Mucosa of stomach (tissue), 1 donor: ENCODE results near the gene CFL1.
"Not testable (repeated sequence)": the region's sequence is repeated elsewhere in the genome, so short reads cannot be mapped to it uniquely, and the experiment has no call there.

Source experiments
- H3K27me3 ChIP-seq: one replicate; pipeline ENCODE4 v1.7.0; 2013; ENCODE audit warnings: mild to moderate bottlenecking, low read length; ENCODE audit not compliant: control insufficient read depth, insufficient read depth
- H3K36me3 ChIP-seq: one replicate; pipeline ENCODE4 v1.7.0; 2013; ENCODE audit warnings: low read length; ENCODE audit not compliant: control insufficient read depth, insufficient read depth
- H3K4me1 ChIP-seq: one replicate; pipeline ENCODE4 v1.7.0; 2013; ENCODE audit warnings: mild to moderate bottlenecking, low read length; ENCODE audit not compliant: control insufficient read depth, insufficient read depth
- H3K4me3 ChIP-seq: one replicate; pipeline ENCODE4 v1.7.0; 2013; ENCODE audit warnings: low read length
- H3K9ac ChIP-seq: one replicate; pipeline ENCODE4 v1.7.0; 2013; ENCODE audit warnings: mild to moderate bottlenecking, low read length, moderate library complexity
- H3K9me3 ChIP-seq: one replicate; pipeline ENCODE4 v1.7.0; 2013; ENCODE audit warnings: mild to moderate bottlenecking, low read length, moderate library complexity; ENCODE audit not compliant: control insufficient read depth
- donor health status: Pancreatic carcinoma.

CFL1 gene

DNA sequence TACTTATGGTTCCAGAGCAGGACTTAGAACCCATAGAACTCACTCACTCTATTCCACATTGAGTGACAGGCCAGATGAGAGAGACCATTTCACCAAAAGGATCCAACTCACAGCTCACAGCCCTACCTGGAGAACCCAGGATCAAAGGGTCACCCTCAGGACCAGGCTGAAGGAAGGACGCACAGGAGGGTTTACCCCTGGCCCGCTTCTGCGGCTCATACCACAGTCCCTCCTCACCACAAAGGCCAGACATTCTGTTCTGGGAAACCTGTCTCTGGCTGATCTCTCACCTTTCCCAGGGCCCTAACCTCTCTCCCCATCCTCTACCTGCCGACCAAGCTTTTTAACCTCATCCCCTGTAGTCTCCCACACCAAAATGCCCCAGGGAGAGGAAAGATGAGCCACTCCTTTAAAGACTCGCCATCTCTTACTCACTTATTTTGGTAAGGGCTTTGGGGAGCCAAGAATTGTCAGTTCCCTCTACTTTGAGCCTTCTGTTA lies 37.6 kb upstream of the CFL1 start:
- peaks cover 6% of the 10 kb centered on the region for H3K27me3 ChIP-seq
- no peak overlapping the region for H3K9ac ChIP-seq
- H3K4me1 ChIP-seq: peaks cover 43% of the 10 kb centered on the region

DNA sequence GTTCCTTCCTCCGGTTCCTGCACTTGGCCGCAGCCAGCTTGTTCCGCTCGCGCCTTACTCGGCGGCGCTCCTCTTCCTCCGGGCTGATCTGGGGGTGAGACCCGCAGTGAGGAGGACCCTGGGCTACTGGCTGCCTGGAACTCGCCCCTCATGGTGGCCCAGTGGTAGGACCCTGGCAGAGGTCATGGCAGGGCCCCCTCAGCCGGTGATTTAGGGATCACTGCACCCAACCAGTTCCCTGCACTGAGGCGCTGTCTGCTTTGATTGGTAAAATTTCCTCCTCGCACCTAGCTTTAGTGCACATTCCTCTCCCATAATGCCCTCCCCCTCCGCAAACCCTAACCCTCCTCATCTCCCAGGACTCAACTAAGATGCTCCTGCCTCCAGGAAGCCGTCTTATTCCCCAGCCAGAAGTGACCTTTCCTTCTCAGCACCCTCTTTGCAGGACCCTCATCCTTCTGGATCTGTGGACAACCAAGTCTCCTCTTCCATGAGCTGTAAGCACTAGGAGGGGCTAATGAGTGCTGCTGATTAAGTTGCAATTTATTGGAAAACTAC lies 36.1 kb upstream of the CFL1 start:
- Histone ChIP-seq H3K4me3 (no peak overlapping the region), H3K9me3 (no peaks in the 10 kb centered on the region), H3K27me3 (no peaks in the 10 kb centered on the region), H3K9ac (peak overlapping the region; percentile 23), H3K36me3 (no peaks in the 10 kb centered on the region), H3K4me1 (peaks cover 46% of the 10 kb centered on the region)

More for the DNA sequence above, 37.6 kb upstream of the CFL1 start:
- no peak overlapping the region for H3K4me3 ChIP-seq
- H3K36me3 ChIP-seq: no peaks in the 10 kb centered on the region
- no peaks in the 10 kb centered on the region for H3K9me3 ChIP-seq

DNA sequence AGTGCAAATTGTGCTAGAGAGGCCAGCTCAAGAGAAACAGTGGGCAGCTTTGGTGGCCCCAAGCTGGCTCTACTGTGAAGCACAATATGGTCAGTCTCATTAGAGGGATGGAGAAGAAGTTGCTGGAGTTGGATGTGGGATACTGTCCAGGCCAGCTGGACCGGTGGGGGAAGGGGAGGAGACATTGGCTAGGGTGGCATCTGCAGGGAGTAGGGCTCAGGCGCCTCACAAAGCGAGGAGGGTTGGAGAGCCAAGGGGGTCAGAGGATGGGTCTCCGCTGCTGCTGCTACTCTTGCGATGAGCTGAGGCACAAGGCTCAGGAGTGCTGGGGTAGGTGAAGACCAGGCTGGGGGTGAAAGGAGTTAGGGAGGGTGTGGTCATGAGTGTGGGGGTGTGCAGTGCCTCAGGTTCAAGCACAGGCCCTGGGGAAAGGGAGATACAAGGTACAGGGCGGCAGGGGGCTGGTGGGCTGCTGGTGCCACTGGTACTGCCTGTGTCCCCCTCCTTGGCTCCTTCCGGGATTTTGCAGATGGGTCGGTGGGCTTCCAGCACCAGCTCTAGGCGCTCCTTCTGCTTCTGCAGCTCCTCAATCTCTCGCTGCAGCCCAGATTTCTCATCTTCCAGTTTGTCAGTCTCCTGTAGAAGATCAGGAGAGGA lies 34.8 kb upstream of the CFL1 start:
- Histone ChIP-seq H3K4me3 (no peak overlapping the region), H3K27me3 (no peaks in the 10 kb centered on the region), H3K9me3 (no peaks in the 10 kb centered on the region), H3K4me1 (peaks cover 43% of the 10 kb centered on the region), H3K9ac (peak overlapping the region; percentile 72), H3K36me3 (no peaks in the 10 kb centered on the region)

DNA sequence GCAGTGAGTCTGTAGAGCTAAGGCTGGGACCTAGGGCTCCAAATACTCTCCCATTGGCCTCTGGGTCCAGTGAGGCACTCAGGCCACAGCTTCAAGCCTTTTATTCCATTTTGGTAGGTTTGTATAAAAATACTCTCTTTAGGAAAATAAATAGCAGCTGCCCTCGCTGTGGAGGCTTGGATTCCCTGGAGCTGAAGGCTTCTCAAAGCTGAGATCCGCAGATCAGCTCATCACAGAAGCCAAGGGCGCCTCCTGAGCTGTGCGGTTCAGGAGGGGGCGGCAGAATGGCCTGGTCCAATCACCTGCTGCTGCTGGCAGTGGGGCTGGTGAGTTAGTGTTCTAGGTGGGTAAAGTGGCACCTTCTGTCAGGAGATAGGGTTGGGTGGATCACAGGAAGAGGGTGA lies 34.2 kb upstream of the CFL1 start:
- H3K27me3 ChIP-seq, H3K9me3 ChIP-seq, H3K4me3 ChIP-seq, H3K36me3 ChIP-seq: not testable (repeated sequence)
- Histone ChIP-seq H3K9ac (peak overlapping the region; percentile 72), H3K4me1 (peaks cover 50% of the 10 kb centered on the region)

DNA sequence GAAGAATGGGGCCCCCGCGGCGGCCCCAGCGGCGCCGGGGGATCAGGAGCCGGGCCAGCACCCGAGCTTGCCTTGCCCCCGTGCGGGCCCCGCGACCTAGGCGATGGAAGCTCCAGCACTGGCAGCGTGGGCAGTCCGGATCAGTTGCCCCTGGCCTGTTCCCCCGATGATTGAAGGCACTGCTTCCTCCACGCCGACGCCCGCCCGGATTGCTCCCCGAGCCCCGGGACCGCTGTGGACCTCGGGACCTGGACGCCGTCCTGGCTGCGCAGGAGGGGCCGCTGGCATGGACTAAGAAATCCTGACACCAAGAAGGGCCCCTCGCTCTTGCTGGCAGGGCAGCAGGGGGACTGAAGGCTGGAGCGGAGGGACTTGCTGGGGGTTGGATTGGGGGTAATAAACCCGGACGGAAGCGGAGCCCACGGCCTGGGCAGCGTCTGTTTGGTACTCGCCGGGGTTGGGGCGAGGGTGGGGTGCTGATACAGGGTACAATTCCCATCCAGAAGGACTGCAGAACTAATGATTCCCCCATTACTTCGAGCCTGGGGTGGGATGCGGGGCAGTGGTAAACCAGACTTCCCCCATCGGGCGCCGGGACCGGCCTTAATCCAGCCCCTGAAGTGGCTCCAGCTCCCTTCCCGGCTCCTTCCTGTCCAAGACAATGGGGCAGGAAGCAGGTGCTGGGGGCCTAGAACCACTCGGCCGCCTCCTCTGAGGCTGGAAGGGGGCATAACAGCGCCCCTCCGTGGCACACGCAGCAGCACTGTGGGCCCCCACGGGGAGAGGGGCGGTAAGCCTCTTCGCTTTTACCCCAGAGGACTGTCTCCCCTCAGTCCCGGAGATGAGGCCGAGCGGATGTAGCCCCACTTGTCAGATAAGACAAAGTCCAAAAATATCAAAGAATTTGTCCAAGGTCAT lies 33.5 kb upstream of the CFL1 start:
- H3K36me3 ChIP-seq: no peaks in the 10 kb centered on the region
- peak overlapping the region; percentile 69 for H3K4me3 ChIP-seq
- peak overlapping the region; percentile 72 for H3K9ac ChIP-seq
- H3K27me3 ChIP-seq: no peaks in the 10 kb centered on the region
- H3K9me3 ChIP-seq: no peaks in the 10 kb centered on the region
- peaks cover 56% of the 10 kb centered on the region for H3K4me1 ChIP-seq

DNA sequence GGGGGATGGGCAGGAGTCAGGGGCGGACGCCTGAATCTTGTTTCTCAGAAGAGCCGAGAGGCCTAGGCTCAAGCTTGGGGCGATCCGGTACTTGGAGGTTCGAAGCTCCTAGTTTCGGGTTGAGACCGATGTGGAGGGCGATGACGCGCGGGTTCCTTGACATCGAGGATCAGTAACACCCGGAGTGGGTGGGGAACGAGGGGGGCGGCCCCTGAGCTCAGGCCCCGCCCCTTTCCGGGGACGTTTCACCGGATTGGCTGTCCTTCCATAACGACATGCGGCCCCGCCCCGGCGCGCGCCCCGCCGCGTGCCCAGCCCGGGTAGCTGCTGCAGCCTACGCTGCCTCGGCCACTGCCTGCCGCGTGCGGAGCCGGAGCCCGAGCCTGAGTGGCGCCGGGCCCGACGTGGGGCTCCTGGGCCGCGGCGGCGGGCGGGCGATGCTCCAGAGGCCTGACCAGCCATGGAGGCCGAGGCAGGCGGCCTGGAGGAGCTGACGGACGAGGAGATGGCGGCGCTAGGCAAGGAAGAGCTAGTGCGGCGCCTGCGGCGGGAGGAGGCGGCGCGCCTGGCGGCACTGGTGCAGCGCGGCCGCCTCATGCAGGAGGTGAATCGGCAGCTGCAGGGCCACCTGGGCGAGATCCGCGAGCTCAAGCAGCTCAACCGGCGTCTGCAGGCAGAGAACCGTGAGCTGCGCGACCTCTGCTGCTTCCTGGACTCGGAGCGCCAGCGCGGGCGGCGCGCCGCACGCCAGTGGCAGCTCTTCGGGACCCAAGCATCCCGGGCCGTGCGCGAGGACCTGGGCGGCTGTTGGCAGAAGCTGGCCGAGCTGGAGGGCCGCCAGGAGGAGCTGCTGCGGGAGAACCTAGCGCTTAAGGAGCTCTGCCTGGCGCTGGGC lies 32.6 kb upstream of the CFL1 start, which contains the start of gene CCDC85B:
CCDC85B (plus strand) TSS at position 350 of the 895 bp plus-strand sequence; CDS start at position 461, 111 bp downstream.
- Histone ChIP-seq H3K9ac (peak within 1 kb of the TSS; percentile 72), H3K4me1 (peaks cover 65% of the 10 kb centered on the region), H3K36me3 (no peaks in the 10 kb centered on the region), H3K4me3 (peak within 1 kb of the TSS; percentile 69), H3K27me3 (no peaks in the 10 kb centered on the region), H3K9me3 (no peaks in the 10 kb centered on the region)

DNA sequence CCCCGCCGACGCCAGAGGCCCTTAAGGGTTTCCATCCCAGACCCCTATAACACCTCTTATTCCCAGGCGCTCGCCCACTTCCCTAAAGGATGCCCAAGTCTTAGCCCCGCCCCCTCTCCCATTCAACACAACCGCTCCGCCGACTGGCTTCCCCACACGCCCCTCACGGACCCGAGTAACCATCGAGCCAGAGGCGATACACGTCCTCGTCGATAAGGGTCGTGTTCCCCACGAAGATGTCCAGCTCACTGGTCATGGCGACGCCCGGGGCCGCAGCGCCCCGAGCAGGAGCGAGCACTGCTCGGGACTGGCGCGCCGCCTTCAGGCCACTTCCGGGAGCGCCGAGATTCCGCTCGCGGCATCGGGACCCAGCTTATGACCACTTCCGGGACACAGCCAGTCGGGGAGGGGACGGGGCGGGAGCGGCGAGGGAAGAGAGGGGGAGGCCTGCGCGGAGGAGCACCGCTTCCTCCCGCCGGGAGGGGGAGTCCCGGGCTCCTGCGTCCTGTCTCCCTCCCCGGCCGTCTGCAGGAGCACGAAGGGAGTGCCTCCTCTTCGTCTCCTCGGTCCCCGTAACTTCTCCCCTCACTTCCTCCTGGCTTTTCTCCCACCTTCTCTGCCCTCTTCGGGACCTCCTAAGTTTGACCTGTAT lies 30.3 kb upstream of the CFL1 start, which contains the start of gene FIBP:
FIBP (minus strand) TSS at position 309 of the 652 bp plus-strand sequence; CDS start at position 256, 53 bp downstream.
- Histone ChIP-seq H3K9ac (peak within 1 kb of the TSS; percentile 72), H3K36me3 (peaks cover 13% of the 10 kb centered on the region), H3K9me3 (no peaks in the 10 kb centered on the region), H3K27me3 (no peaks in the 10 kb centered on the region), H3K4me3 (peak within 1 kb of the TSS; percentile 90), H3K4me1 (peaks cover 75% of the 10 kb centered on the region)

DNA sequence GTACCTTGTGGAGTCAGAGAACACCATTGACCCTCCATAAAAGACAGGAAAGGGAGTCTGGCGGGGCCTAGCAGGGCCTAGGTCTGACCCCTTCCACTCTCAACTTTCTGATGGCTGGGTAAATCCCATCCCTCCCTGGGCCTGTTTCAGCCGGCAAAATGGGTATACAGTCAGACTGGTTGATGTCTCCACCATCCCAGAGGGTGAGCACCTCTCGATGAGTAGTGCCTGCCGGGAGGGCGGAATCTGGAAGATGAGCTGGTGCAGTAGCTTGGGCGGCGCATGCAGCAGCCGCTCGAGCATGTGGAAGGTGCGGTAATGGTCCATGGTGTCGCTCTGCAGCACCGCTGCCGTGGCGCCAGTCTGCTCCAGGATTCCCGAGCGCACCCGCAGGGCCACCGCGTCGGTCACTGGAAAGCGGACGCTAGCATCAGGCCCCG lies 29.8 kb upstream of the CFL1 start:
- Histone ChIP-seq H3K4me3 (peak overlapping the region; percentile 90), H3K27me3 (no peaks in the 10 kb centered on the region), H3K9me3 (no peaks in the 10 kb centered on the region), H3K9ac (peak overlapping the region; percentile 72), H3K4me1 (peaks cover 70% of the 10 kb centered on the region), H3K36me3 (peaks cover 15% of the 10 kb centered on the region)

DNA sequence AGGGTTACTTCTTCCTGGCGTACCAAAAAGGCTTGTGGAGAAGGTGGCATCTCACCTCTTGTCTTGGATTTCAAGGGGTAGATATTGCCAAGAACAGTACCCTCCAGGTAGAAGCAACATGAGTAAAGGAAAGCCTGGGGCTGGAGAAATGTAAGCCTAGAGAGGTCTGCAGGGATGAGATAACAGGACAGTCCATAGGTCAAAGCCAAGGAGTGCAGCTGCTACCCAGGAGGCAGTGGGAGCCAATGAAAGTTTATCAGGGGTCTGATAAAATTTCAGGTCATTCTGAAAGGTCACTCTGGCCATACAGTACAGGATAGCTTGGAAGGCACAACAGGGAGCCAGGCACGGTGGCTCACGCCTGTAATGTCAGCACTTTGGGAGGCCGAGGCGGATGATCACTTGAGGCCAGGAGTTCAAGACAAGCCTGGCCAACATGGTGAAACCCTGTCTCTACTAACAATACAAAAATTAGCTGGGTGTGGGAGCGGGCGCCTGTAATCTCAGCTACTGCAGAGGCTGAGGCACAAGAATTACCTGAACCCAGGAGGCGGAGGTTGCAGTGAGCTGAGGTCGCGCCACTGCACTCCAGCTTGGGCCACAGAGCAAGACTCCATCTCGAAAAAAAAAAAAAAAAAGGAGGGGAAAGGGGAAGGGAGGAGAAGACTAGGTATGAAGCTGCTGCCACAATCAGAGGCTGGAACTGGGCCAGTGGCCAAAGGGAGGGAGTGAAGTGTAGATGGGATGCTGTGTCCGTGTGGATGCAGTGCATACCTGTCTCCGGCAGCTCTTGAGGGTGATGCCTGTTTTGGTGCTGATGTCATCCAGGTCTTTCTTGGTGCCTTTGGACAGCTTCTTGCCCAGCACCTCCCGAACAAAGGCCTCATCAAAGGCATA lies 29.1 kb upstream of the CFL1 start:
- H3K9ac ChIP-seq: peak overlapping the region; percentile 72
- peaks cover 15% of the 10 kb centered on the region for H3K36me3 ChIP-seq
- H3K4me3 ChIP-seq: peak overlapping the region; percentile 90
- H3K9me3 ChIP-seq: no peaks in the 10 kb centered on the region
- H3K4me1 ChIP-seq: peaks cover 64% of the 10 kb centered on the region
- no peaks in the 10 kb centered on the region for H3K27me3 ChIP-seq

DNA sequence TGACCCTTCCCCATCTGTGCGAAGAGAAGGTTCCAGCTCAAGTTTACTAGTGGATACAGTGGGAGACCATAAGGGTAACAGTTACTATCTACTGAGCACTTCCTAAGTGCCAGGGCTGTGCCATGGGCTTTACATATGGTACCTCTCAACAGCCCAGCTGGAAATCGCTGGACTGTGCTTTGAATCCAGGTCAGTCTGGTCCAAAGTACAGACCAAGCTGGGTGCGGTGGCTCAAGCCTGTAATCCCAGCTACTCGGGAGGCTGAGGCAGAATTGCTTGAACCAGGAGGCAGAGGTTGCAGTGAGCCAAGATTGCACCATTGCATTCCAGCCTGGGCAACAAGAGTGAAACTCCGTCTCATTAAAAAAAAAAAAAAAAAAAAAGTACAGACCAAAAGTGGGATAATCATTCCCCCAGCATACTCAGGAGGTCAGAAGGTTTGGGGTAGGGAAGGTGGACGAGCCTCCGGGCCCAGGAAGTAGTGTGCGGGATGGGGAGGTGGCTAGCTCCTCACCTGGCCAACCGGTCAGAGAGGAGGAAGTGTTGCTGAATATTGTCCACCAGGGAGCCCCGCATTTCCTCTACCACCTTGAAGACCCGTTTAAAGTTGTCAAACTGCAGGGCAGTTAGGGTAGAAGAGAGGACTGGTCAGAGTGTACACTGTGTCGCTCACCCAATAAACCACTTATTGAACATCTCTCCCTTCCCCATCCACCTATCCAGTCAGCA lies 28.0 kb upstream of the CFL1 start:
- Histone ChIP-seq H3K9me3 (no peaks in the 10 kb centered on the region), H3K27me3 (no peaks in the 10 kb centered on the region), H3K4me3 (no peak overlapping the region), H3K9ac (no peak overlapping the region), H3K36me3 (peaks cover 15% of the 10 kb centered on the region), H3K4me1 (peaks cover 53% of the 10 kb centered on the region)
